PC-9 (cell line): ENCODE data around the gene SLC18A3.

Source experiments
- EZH2 ChIP-seq: fragments of 200-600 bp; sonication (generic); IDR thresholded peaks from 2 replicates; pipeline ENCODE4 v1.8.0; 2017; ENCODE audit warnings: antibody characterized with exemption, low read depth
- TF ChIP-seq, protein P1 (sequence below): fragments of 200-600 bp; sonication (generic); conservative IDR thresholded peaks from 2 replicates; pipeline ENCODE4 v1.6.1; 2017; ENCODE audit warnings: mixed run types, antibody characterized with exemption, mild to moderate bottlenecking, moderate library complexity

DNA sequence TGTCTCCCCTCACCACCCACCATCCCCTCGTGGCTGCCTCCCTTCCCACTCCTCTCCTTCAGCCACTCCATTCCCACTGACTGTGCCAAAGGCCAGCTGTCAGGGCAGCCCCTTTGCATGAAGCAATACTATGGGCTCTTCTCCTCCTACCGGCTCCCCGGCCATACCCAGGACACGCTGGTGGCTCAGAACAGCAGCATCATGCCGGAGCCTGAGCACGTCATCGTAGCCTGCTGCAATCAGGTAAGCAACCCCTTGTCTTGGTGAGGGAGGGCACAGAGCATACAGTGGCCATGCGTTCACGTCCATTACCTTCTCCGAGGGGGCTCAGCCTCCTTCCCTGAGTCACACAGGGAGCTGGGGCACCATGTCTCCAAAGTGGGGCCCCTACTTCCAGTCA is 15.3 kb downstream of the SLC18A3 start:
- TF ChIP-seq, protein P1, sequence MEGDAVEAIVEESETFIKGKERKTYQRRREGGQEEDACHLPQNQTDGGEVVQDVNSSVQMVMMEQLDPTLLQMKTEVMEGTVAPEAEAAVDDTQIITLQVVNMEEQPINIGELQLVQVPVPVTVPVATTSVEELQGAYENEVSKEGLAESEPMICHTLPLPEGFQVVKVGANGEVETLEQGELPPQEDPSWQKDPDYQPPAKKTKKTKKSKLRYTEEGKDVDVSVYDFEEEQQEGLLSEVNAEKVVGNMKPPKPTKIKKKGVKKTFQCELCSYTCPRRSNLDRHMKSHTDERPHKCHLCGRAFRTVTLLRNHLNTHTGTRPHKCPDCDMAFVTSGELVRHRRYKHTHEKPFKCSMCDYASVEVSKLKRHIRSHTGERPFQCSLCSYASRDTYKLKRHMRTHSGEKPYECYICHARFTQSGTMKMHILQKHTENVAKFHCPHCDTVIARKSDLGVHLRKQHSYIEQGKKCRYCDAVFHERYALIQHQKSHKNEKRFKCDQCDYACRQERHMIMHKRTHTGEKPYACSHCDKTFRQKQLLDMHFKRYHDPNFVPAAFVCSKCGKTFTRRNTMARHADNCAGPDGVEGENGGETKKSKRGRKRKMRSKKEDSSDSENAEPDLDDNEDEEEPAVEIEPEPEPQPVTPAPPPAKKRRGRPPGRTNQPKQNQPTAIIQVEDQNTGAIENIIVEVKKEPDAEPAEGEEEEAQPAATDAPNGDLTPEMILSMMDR: no peak
- no peak for TF ChIP-seq EZH2
